Keratinocyte (primary cell): Measurements from ENCODE around the gene LGR6. TPM values are rescaled to one million over a fixed set of nuclear protein-coding genes. Genes with fewer than 3 reads are reported as not detected.

Experiments
- DNase-seq: peaks from one replicate; pipeline ENCODE4 v3.0.0-alpha.2; 2011; ENCODE audit warnings: low read depth, missing footprints, low spot score
- FAIRE-seq: peaks from 2 replicates; lab custom pipeline; 2011; peaks lifted over from hg19 to GRCh38; lab: Jason Lieb, UNC
- H2AFZ ChIP-seq: 2 replicates; pipeline ENCODE4 v1.6.0; 2012; ENCODE audit warnings: low read length, control low read depth, inconsistent platforms; ENCODE audit not compliant: control insufficient read depth
- H3K27ac ChIP-seq: 2 replicates; pipeline ENCODE4 v1.5.1; 2011; ENCODE audit warnings: low read length; ENCODE audit not compliant: control insufficient read depth, insufficient read depth
- H3K27me3 ChIP-seq: 3 replicates; pipeline ENCODE4 v1.6.0; 2011; ENCODE audit warnings: low read length; ENCODE audit not compliant: control insufficient read depth, insufficient read depth; ENCODE audit errors: extremely low read depth
- H3K36me3 ChIP-seq, 2 experiments: 2 replicates in 1 of 2; 3 replicates in 1 of 2; pipeline ENCODE4 v1.5.1; 2011; ENCODE audit warnings: low read length in 2 of 2, mild to moderate bottlenecking in 1 of 2; ENCODE audit not compliant: control insufficient read depth in 2 of 2, insufficient read depth in 2 of 2; ENCODE audit errors: extremely low read depth in 1 of 2
- H3K4me1 ChIP-seq: 3 replicates; pipeline ENCODE4 v1.5.1; 2011; ENCODE audit warnings: low read length; ENCODE audit not compliant: control insufficient read depth, insufficient read depth; ENCODE audit errors: extremely low read depth
- H3K4me2 ChIP-seq: 3 replicates; pipeline ENCODE4 v1.6.0; 2011; ENCODE audit warnings: low read depth, low read length; ENCODE audit not compliant: control insufficient read depth, insufficient read depth; ENCODE audit errors: extremely low read depth
- H3K4me3 ChIP-seq, 3 experiments: fragments of 200-600 bp in 1 of 3; sonication (generic) in 1 of 3; 2 replicates in 2 of 3; 3 replicates in 1 of 3; pipeline ENCODE4 v1.5.1; 2011 to 2016; ENCODE audit warnings: low read length in 3 of 3, mild to moderate bottlenecking in 3 of 3, control low read depth in 2 of 3, inconsistent platforms in 1 of 3, low read depth in 1 of 3, mixed read lengths in 1 of 3, mixed run types in 1 of 3, moderate library complexity in 1 of 3; ENCODE audit not compliant: control insufficient read depth in 2 of 3, insufficient read depth in 2 of 3; ENCODE audit errors: extremely low read depth in 1 of 3
- H3K79me2 ChIP-seq: 2 replicates; pipeline ENCODE4 v1.6.0; 2012; ENCODE audit warnings: low read length; ENCODE audit not compliant: control insufficient read depth, insufficient read depth
- H3K9ac ChIP-seq: 3 replicates; pipeline ENCODE4 v1.6.0; 2011; ENCODE audit warnings: low read length; ENCODE audit not compliant: control insufficient read depth, insufficient read depth; ENCODE audit errors: extremely low read depth
- H3K9me1 ChIP-seq: 3 replicates; pipeline ENCODE4 v1.6.0; 2011; ENCODE audit warnings: low read length; ENCODE audit not compliant: control insufficient read depth, insufficient read depth; ENCODE audit errors: extremely low read depth
- H3K9me3 ChIP-seq: 2 replicates; pipeline ENCODE4 v1.5.1; 2012; ENCODE audit warnings: low read depth, low read length; ENCODE audit not compliant: control insufficient read depth
- H4K20me1 ChIP-seq: 3 replicates; pipeline ENCODE4 v1.6.0; 2011; ENCODE audit warnings: low read length; ENCODE audit not compliant: control insufficient read depth, insufficient read depth; ENCODE audit errors: extremely low read depth
- CTCF ChIP-seq, 3 experiments: IDR thresholded peaks in 1 of 3; conservative IDR thresholded peaks in 1 of 3; optimal IDR thresholded peaks in 1 of 3; 2 replicates in 2 of 3; 3 replicates in 1 of 3; pipeline versions ENCODE3 to v1.5.1; 2011; ENCODE audit warnings: low read length in 3 of 3, mild to moderate bottlenecking in 3 of 3, moderate library complexity in 2 of 3, control low read depth in 1 of 3, inconsistent platforms in 1 of 3; ENCODE audit not compliant: insufficient read depth in 2 of 3; ENCODE audit errors: extremely low read depth in 1 of 3
- EZH2 ChIP-seq: IDR thresholded peaks from one replicate; pipeline ENCODE4 v1.6.1; 2012; ENCODE audit warnings: inconsistent platforms, mild to moderate bottlenecking, low read length, moderate library complexity
- dilution Hi-C: fragments of 300-500 bp; cut with MboI; formaldehyde crosslinking; loops from one replicate; pipeline ENCODE4 v1.7.0; 2020; ENCODE audit warnings: low sequenced_read_pairs; ENCODE audit not compliant: extremely low pct_ligation_motif_present
- polyA plus RNA-seq, 5 experiments: library from polyadenylated mRNA; depleted of rRNA in 3 of 5; stranded (reverse) in 3 of 5; stranded (forward) in 1 of 5; unstranded in 1 of 5; fragments of >200 nt; gene quantifications; 1 replicate in 1 of 5; 2 replicates in 3 of 5; 3 replicates in 1 of 5; pipeline versions ENCODE4 v1.2.1 to v1.2.3, GENCODE V29; 2011 to 2012; ENCODE audit warnings: missing spikeins in 2 of 5, low read depth in 1 of 5, low replicate concordance in 1 of 5

The LGR6 gene
- polyA plus RNA-seq, 1 donor (not counting 4 experiments of a cell fraction or from before 2014, with no cell fraction given): 0.42 TPM

GRCh38 chr1:202355944-202356553, 162.4 kb downstream of the LGR6 start:
- Histone ChIP-seq H3K9ac (no peak overlapping the region), H3K79me2 (peaks cover 10% of the 10 kb centered on the region), H3K27me3 (no peaks in the 10 kb centered on the region), H3K27ac (no peak overlapping the region), H3K9me1 (no peaks in the 10 kb centered on the region), H2AFZ (no peak overlapping the region), H3K9me3 (no peaks in the 10 kb centered on the region), H3K4me1 (peaks cover 4% of the 10 kb centered on the region), H3K4me2 (no peak overlapping the region), H3K36me3 (no peaks in the 10 kb centered on the region), H3K4me3 (no peak overlapping the region), H4K20me1 (no peaks in the 10 kb centered on the region)
- DNase-seq (no peak), FAIRE-seq (no peak)
- no peak for TF ChIP-seq CTCF (optimal IDR thresholded peaks at IDR 0.05 in 1 of 3, IDR thresholded peaks at IDR 0.05 in 1 of 3, conservative IDR thresholded peaks at IDR 0.05 in 1 of 3; ENCODE audit: extremely low read depth in 1 of 3, insufficient read depth in 2 of 3, low read length in 3 of 3)
- TF ChIP-seq EZH2: no peak
- dilution Hi-C loops: no loop called here

- H3K27me3 ChIP-seq: no peaks in the 10 kb centered on the region
- TF ChIP-seq CTCF (optimal IDR thresholded peaks at IDR 0.05 in 1 of 3, IDR thresholded peaks at IDR 0.05 in 1 of 3, conservative IDR thresholded peaks at IDR 0.05 in 1 of 3; ENCODE audit: extremely low read depth in 1 of 3, insufficient read depth in 2 of 3, low read length in 3 of 3) (no peak), EZH2 (no peak)
- H3K9me1 ChIP-seq: no peaks in the 10 kb centered on the region
- H3K27ac ChIP-seq: no peak overlapping the region
- no peak overlapping the region for H3K9ac ChIP-seq
- H2AFZ ChIP-seq: no peak overlapping the region
- FAIRE-seq: no peak
- no peaks in the 10 kb centered on the region for H3K36me3 ChIP-seq
- dilution Hi-C loops: no loop called here
- peaks cover 4% of the 10 kb centered on the region for H3K4me1 ChIP-seq
- H4K20me1 ChIP-seq: no peaks in the 10 kb centered on the region
- H3K4me2 ChIP-seq: no peak overlapping the region
- no peak for DNase-seq
- no peak overlapping the region for H3K4me3 ChIP-seq
- H3K79me2 ChIP-seq: peaks cover 10% of the 10 kb centered on the region
- no peaks in the 10 kb centered on the region for H3K9me3 ChIP-seq
Measured at GRCh38 chr1:202357506-202357905, 163.9 kb downstream of the LGR6 start.
